GM19468 (cell line): Measurements from ENCODE around the gene CDCP2.
"Not testable (repeated sequence)": the region's sequence is repeated elsewhere in the genome, so short reads cannot be mapped to it uniquely, and the experiment has no call there.

ENCODE experiments used
- ATAC-seq: cut with Tn5 transposase; IDR thresholded peaks from one replicate; pipeline ENCODE4 v1.9.1; 2021; ENCODE audit warnings: mild to moderate bottlenecking, moderate library complexity, moderate number of reproducible peaks; ENCODE audit not compliant: unreplicated experiment; ENCODE audit errors: extremely low read depth

CDCP2 gene

GRCh38 chr1:54099061-54099610 is 53.7 kb downstream of the CDCP2 start:
- no peak for ATAC-seq

DNA sequence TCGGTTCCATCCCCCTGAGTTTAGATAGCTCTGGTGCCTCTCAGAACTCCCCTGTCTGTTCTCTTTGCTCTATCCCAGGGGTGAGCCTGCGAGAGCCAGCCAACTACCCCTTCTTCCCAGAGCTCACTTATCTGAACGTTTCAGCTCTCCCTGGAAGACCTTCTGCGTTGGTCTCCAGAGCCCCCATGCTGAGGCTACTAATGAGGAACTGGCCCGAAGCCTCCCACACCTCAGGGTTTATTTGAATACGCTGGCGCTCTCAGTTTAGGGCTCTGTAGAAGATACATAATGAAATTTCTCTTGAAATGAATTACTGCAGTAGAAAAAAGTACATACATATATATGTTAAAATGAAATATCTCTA is 55.9 kb downstream of the CDCP2 start:
- ATAC-seq: no peak

DNA sequence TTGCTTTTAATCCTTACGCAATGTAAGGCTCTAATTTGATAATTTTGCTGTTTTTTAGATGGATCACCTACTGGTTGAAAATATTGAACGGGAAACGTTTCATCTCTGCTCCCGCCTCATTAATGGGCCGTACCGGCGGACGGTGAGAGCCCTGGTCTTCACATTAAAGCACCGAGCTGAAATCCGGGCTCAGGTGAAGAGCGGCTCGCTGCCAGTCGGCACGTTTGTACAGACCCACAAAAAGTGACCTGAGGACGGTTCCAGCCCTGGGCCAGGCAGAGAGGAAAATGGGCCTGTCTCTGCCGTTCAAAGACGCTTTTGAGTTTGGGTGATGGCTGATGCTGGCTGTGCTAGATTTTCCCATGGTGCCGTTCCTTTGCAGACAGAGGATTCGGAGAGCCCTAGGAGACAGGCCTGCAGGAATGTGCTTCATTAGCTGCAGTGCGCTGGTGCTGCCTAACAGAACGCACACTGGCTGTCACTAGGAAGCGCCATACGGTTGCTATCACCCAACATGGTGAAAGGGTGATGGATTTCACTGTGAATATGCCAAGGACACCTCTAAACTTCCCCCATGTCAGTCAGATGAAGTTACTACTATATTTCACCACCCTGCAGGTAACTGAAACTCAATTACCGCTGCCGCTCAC is 56.4 kb downstream of the CDCP2 start:
- ATAC-seq: no peak

GRCh38 chr1:54095546-54096226 is 57.1 kb downstream of the CDCP2 start:
- ATAC-seq: no peak

DNA sequence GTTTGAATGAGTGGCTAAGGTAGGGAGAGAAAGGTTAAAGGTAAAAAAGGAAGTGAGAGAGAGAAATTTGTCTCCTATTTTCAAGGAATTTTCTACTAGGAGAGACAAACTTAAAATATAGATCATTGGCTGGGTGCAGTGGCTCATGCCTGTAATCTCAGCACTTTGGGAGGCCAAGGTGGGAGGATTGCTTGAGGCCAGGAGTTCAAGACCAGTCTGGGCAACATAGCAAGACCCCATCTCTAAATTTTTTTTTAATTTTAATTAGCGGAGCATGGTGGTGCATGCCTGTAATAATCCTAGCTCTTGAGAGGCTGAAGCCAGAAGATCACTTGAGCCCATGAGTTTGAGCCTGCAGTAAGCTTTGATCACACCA is 58.1 kb downstream of the CDCP2 start:
- not testable (repeated sequence) for ATAC-seq

DNA sequence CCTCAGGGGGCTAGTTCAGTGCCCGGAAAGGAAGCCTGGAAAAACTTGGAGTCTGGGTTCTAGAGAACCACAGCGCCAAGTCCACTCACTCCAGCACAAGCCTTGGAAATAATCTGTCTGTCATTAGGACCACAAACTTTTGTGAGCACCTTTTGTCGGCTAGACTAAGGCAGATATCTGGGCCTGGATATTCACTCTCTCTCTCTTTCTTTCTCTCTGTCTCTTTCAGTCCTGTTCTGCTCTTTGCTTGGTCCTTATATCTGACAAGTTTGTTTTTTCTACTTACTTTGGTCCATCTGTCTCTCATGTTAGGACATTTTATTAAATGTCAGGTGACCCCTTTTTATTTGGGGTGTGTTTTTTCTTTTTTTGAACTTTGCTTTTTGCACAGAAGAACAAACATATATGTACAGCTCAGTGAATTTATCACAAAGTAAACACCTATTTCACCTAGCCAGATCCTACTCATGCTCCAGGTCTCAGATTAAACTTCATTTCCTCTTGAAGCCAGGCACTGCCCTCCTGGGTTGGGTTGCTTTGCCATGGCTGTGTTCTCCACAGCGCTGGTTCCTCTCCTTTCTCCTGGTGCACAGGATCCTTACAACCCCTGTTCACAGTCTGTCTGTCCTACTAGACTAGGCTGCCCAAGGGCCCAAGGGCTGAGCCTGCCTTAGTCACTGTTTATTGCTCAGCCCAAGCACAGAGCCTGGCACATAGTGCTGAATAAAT is 58.6 kb downstream of the CDCP2 start:
- ATAC-seq: no peak

DNA sequence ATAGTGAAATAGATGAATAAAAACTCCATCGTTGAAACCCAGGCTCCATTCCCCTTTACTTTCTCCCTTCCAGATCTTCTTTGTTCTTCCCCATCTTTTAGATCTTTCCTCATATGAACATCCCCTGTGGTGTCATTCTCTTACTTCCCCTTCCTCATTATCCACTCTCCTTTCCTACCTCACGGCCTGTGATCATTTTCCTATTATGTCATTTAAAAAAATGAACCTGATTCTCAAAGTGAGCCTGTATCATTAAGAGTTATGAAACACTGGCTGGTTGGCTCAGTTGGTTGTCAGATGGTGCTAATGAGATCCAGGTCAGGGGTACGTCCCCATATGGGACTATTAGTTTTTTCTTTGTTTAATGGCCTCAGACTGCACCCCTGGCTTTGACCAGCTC is 61.1 kb downstream of the CDCP2 start:
- ATAC-seq: no peak

- no peak for ATAC-seq
Observed at GRCh38 chr1:54088385-54088784, 64.4 kb downstream of the CDCP2 start.

GRCh38 chr1:54086754-54087153 is 66.0 kb downstream of the CDCP2 start:
- ATAC-seq: no peak

DNA sequence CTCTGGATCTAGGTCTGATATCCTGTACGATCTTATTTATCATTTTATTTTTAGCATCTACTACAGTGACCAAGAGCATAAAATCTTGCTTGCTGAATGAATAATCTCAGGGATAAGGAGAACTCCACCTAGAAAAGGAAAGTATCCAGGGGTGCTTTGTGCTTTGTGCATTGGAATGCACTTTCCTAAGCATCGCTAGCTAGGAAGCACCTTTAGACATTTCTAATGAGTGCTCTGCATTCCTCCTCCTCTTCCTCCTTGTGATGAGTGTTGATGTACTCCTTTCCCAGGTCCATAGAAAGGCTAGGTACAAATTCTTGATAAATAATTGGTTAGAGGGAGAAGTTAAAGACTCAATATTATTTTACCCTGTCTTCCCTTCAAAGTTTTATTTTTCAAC is 68.0 kb downstream of the CDCP2 start:
- ATAC-seq: no peak
